SHP77 treated with DMSO at 0.1 percent for 48 hours (cell line): Measurements from ENCODE around the gene C6orf118.

Experiments used
- DNase-seq: peaks from one replicate; lab custom pipeline; 2025; lab: John Stamatoyannopoulos, UW

The C6orf118 gene

DNA sequence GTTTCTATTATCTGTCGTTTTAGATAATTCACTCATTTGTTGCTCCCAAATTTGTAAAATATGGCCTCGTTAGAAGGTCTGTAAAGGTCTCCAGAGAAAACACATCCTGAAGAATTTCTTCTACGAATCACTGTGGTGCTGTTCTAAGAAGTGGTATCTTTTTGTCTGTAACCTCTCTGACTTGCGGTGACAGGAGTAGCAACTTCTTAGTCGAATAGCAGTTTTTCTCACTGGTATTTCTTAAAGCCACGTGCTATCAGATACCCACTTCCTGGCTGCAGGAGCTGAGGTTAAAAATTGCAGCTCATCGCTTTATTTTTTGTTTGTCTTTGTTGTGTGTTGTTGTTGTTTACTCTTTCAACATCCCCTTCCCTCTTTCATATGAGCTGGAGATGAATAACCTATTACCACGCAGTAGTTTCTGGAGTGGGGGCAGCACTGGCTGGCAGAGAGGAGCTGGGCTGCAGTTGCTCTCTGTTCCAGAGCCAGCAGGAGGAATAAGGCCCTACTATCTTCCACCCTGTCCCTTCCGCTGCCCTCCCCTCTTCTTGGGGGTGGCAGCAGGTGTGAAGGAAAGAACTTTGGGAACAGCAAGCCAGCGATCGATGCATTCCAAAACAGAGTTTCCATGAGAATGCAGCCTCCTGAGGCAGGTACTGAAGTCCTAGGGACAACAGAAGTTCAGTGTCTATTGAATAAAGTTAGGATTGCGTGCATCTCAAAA lies 64.7 kb downstream of the C6orf118 start:
- no peak for DNase-seq

DNA sequence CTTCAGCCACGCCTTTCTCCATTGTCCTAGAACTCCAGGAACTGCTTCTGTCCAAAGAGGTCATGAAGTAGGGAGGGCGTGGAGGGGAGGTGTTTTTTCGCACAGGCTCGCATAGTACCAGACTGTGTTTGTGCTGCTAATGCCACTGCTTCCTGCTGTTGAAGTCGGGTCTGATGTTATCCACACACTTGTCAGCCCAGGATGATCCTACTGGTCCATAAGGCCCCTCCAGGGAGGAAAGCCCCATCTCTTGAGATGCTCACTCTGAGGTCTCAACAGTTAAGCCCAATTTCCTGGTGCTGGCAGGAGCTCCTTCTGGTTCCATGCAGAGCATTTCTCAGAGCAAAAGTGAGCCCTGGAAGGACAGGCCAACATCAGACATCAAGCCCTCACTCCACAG lies 65.6 kb downstream of the C6orf118 start:
- DNase-seq: no peak

DNA sequence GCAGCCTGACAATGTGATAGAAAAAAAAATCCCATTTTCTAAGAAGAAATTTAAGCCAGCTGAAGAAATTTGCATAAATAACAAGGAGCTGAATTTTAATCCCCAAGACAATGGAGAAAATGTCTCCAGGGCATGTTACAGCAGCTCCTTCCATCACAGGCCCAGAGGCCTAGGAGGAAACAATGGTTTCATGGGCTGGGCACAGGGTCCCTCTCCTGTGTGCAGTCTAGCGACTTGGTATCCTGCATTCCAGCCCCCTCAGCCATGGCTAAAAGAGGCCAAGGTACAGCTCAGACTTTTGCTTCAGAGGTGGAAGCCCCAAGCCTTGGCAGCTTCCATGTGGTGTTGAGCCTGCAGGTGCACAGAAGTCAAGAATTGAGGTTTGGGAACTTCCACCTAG lies 73.1 kb downstream of the C6orf118 start:
- no peak for DNase-seq

DNA sequence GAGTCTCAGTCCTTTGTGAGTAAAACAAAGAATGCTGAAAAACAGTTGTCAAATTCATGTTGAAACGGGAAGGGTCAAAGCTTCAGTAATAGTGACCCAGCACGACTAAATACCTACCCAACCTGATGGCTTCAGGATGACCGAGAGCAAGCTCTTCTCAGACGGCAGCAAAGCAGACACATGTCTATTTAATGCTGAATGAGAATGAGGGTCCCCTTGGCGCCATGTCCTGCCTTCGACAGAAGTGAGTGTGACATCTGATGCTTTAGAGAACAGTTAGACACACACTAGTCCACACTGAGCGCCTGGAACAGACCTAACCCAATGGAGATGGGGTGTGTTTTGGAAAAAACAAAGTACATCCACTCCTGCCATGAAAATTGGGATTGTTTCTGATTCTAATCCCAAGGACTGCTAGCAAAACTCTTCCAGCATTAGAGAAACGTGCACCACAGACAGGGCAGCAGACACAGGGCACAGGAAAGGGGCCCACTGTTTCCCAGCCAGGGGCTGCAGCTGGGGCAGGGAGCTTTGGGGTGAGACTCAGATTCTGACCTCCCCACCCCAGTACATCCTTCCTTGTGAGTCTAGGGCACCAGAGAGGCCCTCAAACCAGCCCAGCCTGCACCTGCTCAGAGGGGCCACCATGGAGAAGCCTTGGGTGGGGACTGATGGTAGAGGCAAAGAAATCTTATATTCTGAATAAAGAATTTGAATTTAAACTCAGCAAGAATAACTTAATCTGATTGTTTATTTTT lies 76.5 kb downstream of the C6orf118 start:
- DNase-seq: no peak

DNA sequence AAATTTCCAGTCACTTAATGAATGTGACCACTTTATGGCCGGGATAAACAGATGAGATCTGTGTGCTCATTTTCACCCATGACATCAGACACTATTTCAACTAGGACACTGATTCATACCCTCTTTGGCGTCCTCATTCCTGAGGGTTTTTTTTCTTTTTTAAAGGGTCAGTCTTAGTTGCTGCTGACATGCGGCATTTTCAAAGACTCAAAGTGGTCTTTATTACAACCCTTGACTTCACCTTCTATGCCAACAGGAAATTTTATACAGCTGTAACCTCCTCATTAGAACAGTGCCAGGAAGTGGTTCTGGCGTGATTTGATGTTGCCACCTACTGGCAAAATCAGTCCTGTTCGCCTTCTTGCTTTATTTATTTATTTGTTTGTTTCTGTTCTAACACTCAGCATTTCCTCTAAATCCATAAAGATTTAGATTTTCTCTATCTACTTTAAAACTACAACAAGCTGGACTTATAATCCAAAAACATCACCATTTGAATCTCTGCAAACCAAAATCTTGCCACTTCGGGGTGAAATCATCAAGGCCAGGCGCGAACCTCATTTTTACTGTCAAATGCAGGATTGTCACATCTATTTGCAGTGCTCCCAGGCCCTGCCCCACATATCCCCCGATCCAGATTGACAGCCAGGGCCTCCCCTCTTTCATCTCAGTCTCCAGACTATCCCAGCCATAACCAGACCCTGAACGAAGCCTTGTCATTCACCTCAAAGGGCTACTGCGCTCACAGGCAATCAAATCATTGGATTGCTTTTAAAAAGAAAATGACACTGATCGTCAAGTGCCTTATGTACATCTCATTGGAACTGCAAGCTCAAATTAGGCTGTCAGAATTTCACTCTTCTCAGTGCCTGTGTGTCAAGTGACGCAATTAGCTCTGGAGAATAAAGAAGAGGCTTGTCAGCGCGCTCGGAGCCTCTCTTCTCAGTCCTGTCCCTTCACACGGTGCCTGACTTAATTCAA lies 77.5 kb downstream of the C6orf118 start:
- peak; percentile 43 for DNase-seq

DNA sequence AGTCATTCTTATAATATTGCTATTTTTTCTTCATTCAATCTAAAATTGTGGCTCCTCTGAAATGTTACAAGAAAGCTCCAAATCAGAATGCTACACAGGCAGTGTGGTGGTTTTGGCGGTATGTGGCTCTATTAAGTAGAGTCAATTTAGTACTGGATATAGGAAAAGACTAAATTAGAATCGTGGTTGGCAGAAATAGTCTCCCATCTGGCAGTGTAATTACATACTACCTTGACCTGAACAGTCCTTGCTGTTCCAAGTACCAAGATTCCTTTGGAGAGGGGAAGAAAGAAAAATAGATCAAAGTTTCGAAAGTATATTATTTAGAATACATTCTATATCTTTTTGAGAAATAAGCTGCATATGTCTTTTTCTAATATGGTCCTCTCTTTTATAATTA lies 78.2 kb downstream of the C6orf118 start:
- no peak for DNase-seq
